SH-SY5Y (cell line): ENCODE measurements around the gene CARD19.

Source experiments
- GATA2 ChIP-seq: IDR thresholded peaks from 2 replicates; pipeline ENCODE4 v1.6.1; 2011; ENCODE audit warnings: mild to moderate bottlenecking, low read depth, low read length
- GATA3 ChIP-seq: IDR thresholded peaks from 2 replicates; pipeline ENCODE4 v1.6.1; 2011; ENCODE audit warnings: low read depth, mild to moderate bottlenecking, low read length, moderate library complexity

The CARD19 gene

GRCh38 chr9:93154293-93154903 lies 58.4 kb downstream of the CARD19 start:
- no peak for TF ChIP-seq GATA3
- no peak for TF ChIP-seq GATA2

- TF ChIP-seq GATA3 (no peak), GATA2 (no peak)
Measured at GRCh38 chr9:93155716-93156474, 59.9 kb downstream of the CARD19 start.

GRCh38 chr9:93156475-93157008 lies 60.5 kb downstream of the CARD19 start:
- TF ChIP-seq GATA3 (no peak), GATA2 (no peak)

GRCh38 chr9:93159601-93160471 lies 63.8 kb downstream of the CARD19 start:
- TF ChIP-seq GATA2 (no peak), GATA3 (no peak)

- TF ChIP-seq GATA3 (no peak), GATA2 (no peak)
Measured at GRCh38 chr9:93161786-93162562, 66.0 kb downstream of the CARD19 start.
